ENCODE data around the gene MLXIP. TPM values are rescaled to one million over a fixed set of nuclear protein-coding genes. Genes with fewer than 3 reads are reported as not detected.

The MLXIP gene
- total and polyA plus RNA-seq, 12 donors, result 13.7 to 98.1 (median 40.1) TPM

DNA sequence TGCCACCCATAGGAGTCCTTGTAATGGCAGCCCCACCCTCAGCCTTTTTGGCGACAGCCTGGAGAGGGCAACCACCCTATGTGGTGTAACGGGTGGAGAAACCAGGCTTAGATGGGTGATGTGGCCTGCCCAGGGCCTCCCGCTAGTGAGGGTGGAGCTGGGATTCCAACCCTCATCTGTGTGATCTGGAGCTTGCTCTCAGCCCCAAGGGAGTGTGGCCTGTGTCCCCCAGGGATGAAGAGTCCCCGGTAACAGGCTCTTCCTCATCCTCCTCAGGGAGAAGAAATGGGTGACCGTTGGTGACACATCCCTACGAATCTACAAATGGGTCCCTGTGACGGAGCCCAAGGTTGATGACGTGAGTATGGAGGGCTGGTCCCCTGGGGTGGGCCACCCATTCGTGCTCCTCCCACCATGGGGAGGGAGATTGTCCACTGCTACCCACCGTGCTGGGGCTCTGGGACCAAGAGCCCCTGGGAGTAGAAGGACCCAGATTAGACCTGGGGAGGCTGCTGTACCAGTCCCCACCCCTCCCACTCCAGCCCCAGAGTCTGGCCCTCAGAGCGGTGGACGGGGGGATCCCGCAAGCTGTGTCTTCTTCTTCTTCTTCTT is 48.0 kb upstream of the MLXIP start:
- H3K4me1 ChIP-seq (replicated peaks in 1 of 2), result peaks cover 14 to 29% of the 10 kb centered on the region in 2 donors
- TF ChIP-seq, protein P1, sequence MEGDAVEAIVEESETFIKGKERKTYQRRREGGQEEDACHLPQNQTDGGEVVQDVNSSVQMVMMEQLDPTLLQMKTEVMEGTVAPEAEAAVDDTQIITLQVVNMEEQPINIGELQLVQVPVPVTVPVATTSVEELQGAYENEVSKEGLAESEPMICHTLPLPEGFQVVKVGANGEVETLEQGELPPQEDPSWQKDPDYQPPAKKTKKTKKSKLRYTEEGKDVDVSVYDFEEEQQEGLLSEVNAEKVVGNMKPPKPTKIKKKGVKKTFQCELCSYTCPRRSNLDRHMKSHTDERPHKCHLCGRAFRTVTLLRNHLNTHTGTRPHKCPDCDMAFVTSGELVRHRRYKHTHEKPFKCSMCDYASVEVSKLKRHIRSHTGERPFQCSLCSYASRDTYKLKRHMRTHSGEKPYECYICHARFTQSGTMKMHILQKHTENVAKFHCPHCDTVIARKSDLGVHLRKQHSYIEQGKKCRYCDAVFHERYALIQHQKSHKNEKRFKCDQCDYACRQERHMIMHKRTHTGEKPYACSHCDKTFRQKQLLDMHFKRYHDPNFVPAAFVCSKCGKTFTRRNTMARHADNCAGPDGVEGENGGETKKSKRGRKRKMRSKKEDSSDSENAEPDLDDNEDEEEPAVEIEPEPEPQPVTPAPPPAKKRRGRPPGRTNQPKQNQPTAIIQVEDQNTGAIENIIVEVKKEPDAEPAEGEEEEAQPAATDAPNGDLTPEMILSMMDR (IDR thresholded peaks at IDR 0.05), result no peak
- TF ChIP-seq POLR2A (IDR thresholded peaks at IDR 0.05), result no peak
- 61 to 89% (median 66%) methylated on average over 5 to 13 of the region's 13 CpGs for WGBS, 4 donors
- no peaks in the 10 kb centered on the region for H3K27me3 ChIP-seq
- no peaks in the 10 kb centered on the region for H3K36me3 ChIP-seq (replicated peaks in 1 of 2)
- no peaks in the 10 kb centered on the region for H3K9me3 ChIP-seq (replicated peaks in 1 of 3)
- peak overlapping the region in 4 of 5 donors; percentile 54 to 84 (median 66) for H3K27ac ChIP-seq
- peak in 1 of 7 donors; percentile 41 for DNase-seq
- intact Hi-C loops (cut with DNase I), result no loop called here
- H3K4me3 ChIP-seq, result no peak overlapping the region

DNA sequence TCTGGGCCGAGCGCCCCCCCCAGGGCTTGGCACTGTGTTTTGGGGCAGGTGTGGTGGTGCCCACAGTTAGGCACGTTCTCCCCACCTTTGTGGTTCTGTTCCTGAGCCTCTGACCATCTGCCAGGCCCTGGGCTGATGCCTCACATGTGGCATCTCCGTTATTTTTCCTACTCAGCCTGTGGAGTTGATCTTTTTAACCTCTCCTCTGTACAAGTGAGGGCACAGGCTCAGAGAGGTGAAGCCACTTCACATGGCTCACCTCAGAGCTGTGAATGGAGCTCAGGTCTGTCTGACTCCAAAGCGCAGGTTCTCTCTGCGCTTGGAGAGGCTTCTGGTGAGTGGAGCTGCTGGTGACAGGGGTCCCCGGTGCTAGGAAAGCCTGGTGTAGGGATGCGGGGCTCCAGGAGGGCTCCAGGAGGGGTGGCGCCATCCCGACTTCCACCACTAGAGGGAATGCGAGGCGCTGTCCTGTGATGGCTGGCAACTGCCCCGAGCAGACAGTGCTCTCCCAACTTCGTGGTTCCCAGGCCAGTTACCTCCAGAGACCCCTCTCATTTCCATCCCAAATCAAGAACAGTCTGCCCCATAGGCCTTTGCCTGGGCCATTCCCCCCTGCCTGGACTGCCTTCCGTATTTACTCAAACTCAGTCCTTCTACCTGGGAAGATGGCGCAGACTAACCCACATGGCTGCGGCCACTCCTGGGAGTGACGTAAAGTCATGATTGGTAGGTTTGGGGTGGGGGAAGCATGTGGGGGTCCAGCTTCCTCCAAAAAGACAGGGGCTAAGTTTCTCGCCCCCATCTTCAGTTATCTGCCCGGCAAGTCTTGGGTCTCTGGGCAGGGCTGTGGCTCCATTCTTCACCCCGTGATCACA is 47.0 kb upstream of the MLXIP start:
- WGBS, 4 donors, result 71 to 98% (median 76%) methylated on average over 8 to 21 of the region's 21 CpGs
- peaks cover 0 to 7% of the 10 kb centered on the region in 2 donors for H3K36me3 ChIP-seq (replicated peaks in 1 of 2)
- peaks cover 14 to 29% of the 10 kb centered on the region in 2 donors for H3K4me1 ChIP-seq (replicated peaks in 1 of 2)
- H3K4me3 ChIP-seq, result no peak overlapping the region
- no peak overlapping the region for H3K27ac ChIP-seq
- no peaks in the 10 kb centered on the region for H3K27me3 ChIP-seq
- TF ChIP-seq, protein P1 (IDR thresholded peaks at IDR 0.05), result peak; percentile 44 to 74 (median 60)
- no peak for TF ChIP-seq POLR2A (IDR thresholded peaks at IDR 0.05)
- intact Hi-C loops (cut with DNase I), result no loop called here
- DNase-seq, result peak in 3 of 7 donors; percentile 42 to 60 (median 50)
- no peaks in the 10 kb centered on the region for H3K9me3 ChIP-seq (replicated peaks in 1 of 3)

DNA sequence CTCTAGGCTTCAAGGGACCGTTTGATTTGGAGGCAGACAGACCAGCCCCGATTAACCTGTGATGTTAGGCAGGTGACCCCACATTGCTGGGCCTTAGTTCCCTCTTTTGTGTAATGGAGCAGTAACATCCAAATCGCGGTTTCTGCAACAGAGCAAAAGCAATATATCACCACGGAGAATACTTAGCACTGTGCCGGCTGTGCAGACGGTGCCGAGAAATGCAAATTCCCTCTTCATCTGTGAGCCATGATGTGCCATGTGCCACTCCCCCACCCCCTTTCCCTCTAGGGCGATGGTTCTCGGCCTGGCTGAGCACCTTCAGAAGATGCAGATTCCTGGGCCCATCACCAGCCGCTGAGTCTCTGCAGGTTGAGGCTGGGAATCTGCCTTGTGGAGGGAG is 46.0 kb upstream of the MLXIP start:
- intact Hi-C loops (cut with DNase I), result no loop called here
- Histone ChIP-seq H3K36me3 (replicated peaks in 1 of 2) (peaks cover 0 to 7% of the 10 kb centered on the region in 2 donors), H3K27ac (no peak overlapping the region), H3K27me3 (no peaks in the 10 kb centered on the region), H3K9me3 (replicated peaks in 1 of 3) (no peaks in the 10 kb centered on the region), H3K4me1 (replicated peaks in 1 of 2) (peaks cover 14 to 29% of the 10 kb centered on the region in 2 donors), H3K4me3 (no peak overlapping the region)
- DNase-seq, result no peak
- TF ChIP-seq, protein P1 (IDR thresholded peaks at IDR 0.05), result no peak
- TF ChIP-seq POLR2A (IDR thresholded peaks at IDR 0.05), result no peak
- WGBS, 4 donors, result 92 to 96% (median 94%) methylated on average over 11 of the region's 11 CpGs

DNA sequence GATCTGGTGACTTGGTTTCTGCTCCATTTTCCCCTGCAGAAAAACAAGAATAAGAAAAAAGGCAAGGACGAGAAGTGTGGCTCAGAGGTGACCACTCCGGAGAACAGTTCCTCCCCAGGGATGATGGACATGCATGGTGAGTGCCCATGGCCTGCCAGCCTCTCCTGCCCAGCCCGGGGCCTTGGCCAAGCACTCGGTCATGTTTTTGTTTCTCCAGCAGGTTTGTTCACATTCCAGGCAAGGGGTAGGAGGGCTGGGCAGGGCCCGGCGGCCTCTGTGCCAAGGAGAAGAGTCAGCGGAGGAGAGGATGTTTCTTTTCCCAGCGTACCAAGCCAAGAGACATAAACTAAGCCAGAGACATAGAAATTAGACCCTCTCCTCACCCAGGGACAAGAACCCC is 43.3 kb upstream of the MLXIP start:
- Histone ChIP-seq H3K9me3 (replicated peaks in 1 of 3) (no peaks in the 10 kb centered on the region), H3K27me3 (no peaks in the 10 kb centered on the region), H3K36me3 (replicated peaks in 1 of 2) (peaks cover 0 to 7% of the 10 kb centered on the region in 2 donors), H3K4me3 (no peak overlapping the region), H3K4me1 (replicated peaks in 1 of 2) (peaks cover 4 to 6% of the 10 kb centered on the region in 2 donors), H3K27ac (no peak overlapping the region)
- intact Hi-C loops (cut with DNase I), result no loop called here
- DNase-seq, result no peak
- 85 to 94% (median 88%) methylated on average over 8 of the region's 8 CpGs for WGBS, 4 donors
- no peak for TF ChIP-seq POLR2A (IDR thresholded peaks at IDR 0.05)
- TF ChIP-seq, protein P1 (IDR thresholded peaks at IDR 0.05), result no peak
